HepG2 (cell line): ENCODE measurements around the gene C1orf87.

ENCODE experiments used
- EP300 ChIP-seq, 3 experiments: sonication (generic) in 1 of 3; formaldehyde crosslinking in 1 of 3; IDR thresholded peaks; 2 replicates each; pipeline versions ENCODE4 v1.5.1 to v1.6.1; 2011 to 2020; ENCODE audit warnings: low read depth in 2 of 3, low read length in 2 of 3, borderline replicate concordance in 1 of 3, improper control_type of control experiment in 1 of 3, mild to moderate bottlenecking in 1 of 3, missing genetic modification reagents in 1 of 3, moderate library complexity in 1 of 3
- KLF16 ChIP-seq, 2 experiments: sonication (generic) in 1 of 2; formaldehyde crosslinking in 1 of 2; IDR thresholded peaks; 2 replicates each; pipeline versions ENCODE4 v1.6.1 to v1.8.0; 2016 to 2023; ENCODE audit warnings: missing genetic modification reagents in 2 of 2, missing compliant biosample characterization in 1 of 2
- POLR2A ChIP-seq, 2 experiments: IDR thresholded peaks; 2 replicates each; pipeline ENCODE4 v1.6.1; 2011; ENCODE audit warnings: low read depth in 2 of 2, low read length in 2 of 2, mild to moderate bottlenecking in 1 of 2, moderate library complexity in 1 of 2; ENCODE audit not compliant: insufficient read depth in 1 of 2
- RAD21 ChIP-seq: fragments of 450-650 bp; formaldehyde crosslinking; IDR thresholded peaks from 2 replicates; pipeline ENCODE4 v1.5.0; 2020; ENCODE audit warnings: mild to moderate bottlenecking
- REL ChIP-seq: sonication (generic); formaldehyde crosslinking; conservative IDR thresholded peaks from 2 replicates; pipeline ENCODE4 v1.8.0; 2022; ENCODE audit warnings: mild to moderate bottlenecking, missing genetic modification reagents, moderate library complexity
- TMF1 ChIP-seq: sonication (generic); formaldehyde crosslinking; IDR thresholded peaks from 2 replicates; pipeline ENCODE4 v1.8.1; 2022; ENCODE audit warnings: low read depth, missing genetic modification reagents
- ZMAT3 ChIP-seq: sonication (generic); formaldehyde crosslinking; conservative IDR thresholded peaks from 2 replicates; pipeline ENCODE4 v1.7.0; 2021; ENCODE audit warnings: missing genetic modification reagents
- ZNF101 ChIP-seq: sonication (generic); formaldehyde crosslinking; IDR thresholded peaks from 2 replicates; pipeline ENCODE4 v1.4.0; 2020; ENCODE audit warnings: mild to moderate bottlenecking, low read depth, missing genetic modification reagents, borderline replicate concordance
- ZNF367 ChIP-seq: sonication (generic); formaldehyde crosslinking; IDR thresholded peaks from 2 replicates; pipeline ENCODE4 v1.4.0; 2020; ENCODE audit warnings: missing genetic modification reagents, borderline replicate concordance
- ZNF883 ChIP-seq: sonication (generic); formaldehyde crosslinking; IDR thresholded peaks from 2 replicates; pipeline ENCODE4 v1.5.1; 2020; ENCODE audit warnings: mild to moderate bottlenecking, missing genetic modification reagents; ENCODE audit errors: not compliant biosample characterization
- TF ChIP-seq, protein P1 (sequence below): sonication (generic); formaldehyde crosslinking; IDR thresholded peaks from 2 replicates; pipeline ENCODE4 v1.5.0; 2020; ENCODE audit warnings: mild to moderate bottlenecking, missing genetic modification reagents, moderate library complexity
- TF ChIP-seq, protein P2 (sequence below): conservative IDR thresholded peaks from 2 replicates; pipeline ENCODE4 v1.6.1; 2018; ENCODE audit warnings: missing genetic modification reagents

GRCh38 chr1:60111118-60111517, 37.5 kb upstream of the C1orf87 start:
- no peak for TF ChIP-seq POLR2A (IDR thresholded peaks at IDR 0.05; ENCODE audit: insufficient read depth in 1 of 2, low read depth in 2 of 2, low read length in 2 of 2)
- no peak for TF ChIP-seq RAD21 (CRISPR knock-in tag)
- TF ChIP-seq ZNF367 (CRISPR knock-in tag) = no peak
- TF ChIP-seq, protein P1, sequence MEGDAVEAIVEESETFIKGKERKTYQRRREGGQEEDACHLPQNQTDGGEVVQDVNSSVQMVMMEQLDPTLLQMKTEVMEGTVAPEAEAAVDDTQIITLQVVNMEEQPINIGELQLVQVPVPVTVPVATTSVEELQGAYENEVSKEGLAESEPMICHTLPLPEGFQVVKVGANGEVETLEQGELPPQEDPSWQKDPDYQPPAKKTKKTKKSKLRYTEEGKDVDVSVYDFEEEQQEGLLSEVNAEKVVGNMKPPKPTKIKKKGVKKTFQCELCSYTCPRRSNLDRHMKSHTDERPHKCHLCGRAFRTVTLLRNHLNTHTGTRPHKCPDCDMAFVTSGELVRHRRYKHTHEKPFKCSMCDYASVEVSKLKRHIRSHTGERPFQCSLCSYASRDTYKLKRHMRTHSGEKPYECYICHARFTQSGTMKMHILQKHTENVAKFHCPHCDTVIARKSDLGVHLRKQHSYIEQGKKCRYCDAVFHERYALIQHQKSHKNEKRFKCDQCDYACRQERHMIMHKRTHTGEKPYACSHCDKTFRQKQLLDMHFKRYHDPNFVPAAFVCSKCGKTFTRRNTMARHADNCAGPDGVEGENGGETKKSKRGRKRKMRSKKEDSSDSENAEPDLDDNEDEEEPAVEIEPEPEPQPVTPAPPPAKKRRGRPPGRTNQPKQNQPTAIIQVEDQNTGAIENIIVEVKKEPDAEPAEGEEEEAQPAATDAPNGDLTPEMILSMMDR (CRISPR knock-in tag) = no peak
- TF ChIP-seq EP300 (IDR thresholded peaks at IDR 0.05; ENCODE audit: low read depth in 2 of 2, low read length in 2 of 2) = no peak
- no peak for TF ChIP-seq EP300 (CRISPR knock-in tag; IDR thresholded peaks at IDR 0.05; ENCODE audit: borderline replicate concordance)
- no peak for TF ChIP-seq REL (CRISPR knock-in tag)
- TF ChIP-seq TMF1 (CRISPR knock-in tag) = no peak
- no peak for TF ChIP-seq ZNF883
- TF ChIP-seq, protein P2, sequence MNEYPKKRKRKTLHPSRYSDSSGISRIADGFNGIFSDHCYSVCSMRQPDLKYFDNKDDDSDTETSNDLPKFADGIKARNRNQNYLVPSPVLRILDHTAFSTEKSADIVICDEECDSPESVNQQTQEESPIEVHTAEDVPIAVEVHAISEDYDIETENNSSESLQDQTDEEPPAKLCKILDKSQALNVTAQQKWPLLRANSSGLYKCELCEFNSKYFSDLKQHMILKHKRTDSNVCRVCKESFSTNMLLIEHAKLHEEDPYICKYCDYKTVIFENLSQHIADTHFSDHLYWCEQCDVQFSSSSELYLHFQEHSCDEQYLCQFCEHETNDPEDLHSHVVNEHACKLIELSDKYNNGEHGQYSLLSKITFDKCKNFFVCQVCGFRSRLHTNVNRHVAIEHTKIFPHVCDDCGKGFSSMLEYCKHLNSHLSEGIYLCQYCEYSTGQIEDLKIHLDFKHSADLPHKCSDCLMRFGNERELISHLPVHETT (CRISPR knock-in tag) = no peak
- TF ChIP-seq ZMAT3 (CRISPR knock-in tag) = no peak
- no peak for TF ChIP-seq ZNF101 (CRISPR knock-in tag)
- TF ChIP-seq KLF16 (CRISPR knock-in tag; IDR thresholded peaks at IDR 0.05) = no peak
